DMS53 treated with DMSO at 0.1 percent for 48 hours (cell line): ENCODE measurements around the gene CSDE1.

ENCODE experiments used
- DNase-seq: peaks from one replicate; lab custom pipeline; 2025; ENCODE audit not compliant: unreplicated experiment; lab: John Stamatoyannopoulos, UW

The CSDE1 gene

GRCh38 chr1:114750780-114751179 lies 7.0 kb downstream of the CSDE1 start:
- DNase-seq = peak; percentile 66

- DNase-seq = no peak
Observed at GRCh38 chr1:114749835-114750234, 7.9 kb downstream of the CSDE1 start.

- DNase-seq = no peak
Observed at GRCh38 chr1:114746450-114747121, 11.2 kb downstream of the CSDE1 start.

- DNase-seq = no peak
Observed at GRCh38 chr1:114745291-114745690, 12.5 kb downstream of the CSDE1 start.

- no peak for DNase-seq
Observed at GRCh38 chr1:114741963-114742746, 15.6 kb downstream of the CSDE1 start.

GRCh38 chr1:114740331-114740730 lies 17.5 kb downstream of the CSDE1 start:
- no peak for DNase-seq

- no peak for DNase-seq
Observed at GRCh38 chr1:114737314-114737849, 20.4 kb downstream of the CSDE1 start.

GRCh38 chr1:114735479-114735878 lies 22.3 kb downstream of the CSDE1 start:
- DNase-seq = no peak

GRCh38 chr1:114729782-114730181 lies 28.0 kb downstream of the CSDE1 start:
- DNase-seq = no peak

- no peak for DNase-seq
Observed at GRCh38 chr1:114728553-114728952, 29.2 kb downstream of the CSDE1 start.

- DNase-seq = no peak
Observed at GRCh38 chr1:114725230-114725629, 32.6 kb downstream of the CSDE1 start.

- no peak for DNase-seq
Observed at GRCh38 chr1:114723915-114724314, 33.9 kb downstream of the CSDE1 start.

- DNase-seq = no peak
Observed at GRCh38 chr1:114723457-114723856, 34.3 kb downstream of the CSDE1 start.

- no peak for DNase-seq
Observed at GRCh38 chr1:114720492-114720891, 37.3 kb downstream of the CSDE1 start.

GRCh38 chr1:114719424-114719787 lies 38.4 kb downstream of the CSDE1 start:
- DNase-seq = no peak

GRCh38 chr1:114718661-114719423 lies 38.9 kb downstream of the CSDE1 start:
- DNase-seq = no peak

- peak; percentile 68 for DNase-seq
Observed at GRCh38 chr1:114716304-114717170, 41.2 kb downstream of the CSDE1 start, which contains the start of gene NRAS. Gene NRAS (minus strand): TSS chr1:114716771. CDS start chr1:114716160, 611 bp downstream.

- no peak for DNase-seq
Observed at GRCh38 chr1:114715952-114716303, 41.9 kb downstream of the CSDE1 start.

- no peak for DNase-seq
Observed at GRCh38 chr1:114712977-114713376, 44.8 kb downstream of the CSDE1 start.

GRCh38 chr1:114710360-114710759 lies 47.4 kb downstream of the CSDE1 start:
- no peak for DNase-seq

- DNase-seq = no peak
Observed at GRCh38 chr1:114707604-114708003, 50.2 kb downstream of the CSDE1 start.
